ENCODE data around the gene EFNA5.

DNA sequence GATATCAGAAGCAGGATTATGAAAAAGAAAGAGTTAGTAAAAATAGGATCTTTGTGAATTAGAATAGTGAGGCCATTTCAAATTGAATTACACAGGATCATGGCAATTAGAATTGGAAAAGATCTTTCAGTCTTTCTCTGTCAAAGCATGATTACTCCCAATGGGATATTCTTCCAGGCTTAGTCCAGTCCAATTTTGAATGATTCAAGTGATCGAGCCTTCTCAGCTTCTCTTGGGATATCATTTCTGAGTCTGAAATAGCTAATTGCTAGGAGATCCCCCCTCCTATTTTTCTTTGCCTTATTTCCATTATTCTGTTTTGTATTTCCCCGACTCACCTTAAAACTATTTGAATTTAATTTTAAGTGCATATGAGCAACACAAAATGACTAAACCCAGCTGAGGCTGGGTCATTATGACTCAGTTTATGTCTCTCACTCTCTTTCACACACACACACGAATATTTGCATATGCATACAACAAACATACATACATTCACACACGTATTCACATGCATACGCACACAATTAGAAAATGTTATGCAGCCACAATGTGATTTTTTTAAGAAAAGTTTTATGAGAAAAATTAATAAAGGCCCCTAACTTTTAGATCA is 34.8 kb upstream of the EFNA5 start:
- TF ChIP-seq POLR2AphosphoS5 (IDR thresholded peaks at IDR 0.05; ENCODE audit: low read depth, low read length) (no peak), POLR2A (IDR thresholded peaks at IDR 0.05; ENCODE audit: low read depth, low read length) (no peak), PAX5 (IDR thresholded peaks at IDR 0.05; ENCODE audit: insufficient read depth, low read length, severe bottlenecking) (no peak)
